GM19239 (cell line): ENCODE measurements around the gene TCF12.
"Not testable (repeated sequence)": the region's sequence is repeated elsewhere in the genome, so short reads cannot be mapped to it uniquely, and the experiment has no call there.

Experiments
- DNase-seq: peaks from one replicate; pipeline ENCODE4 v3.0.0; 2011; ENCODE audit warnings: low spot score; ENCODE audit not compliant: insufficient read length
- FAIRE-seq: peaks from 2 replicates; lab custom pipeline; 2011; peaks lifted over from hg19 to GRCh38; lab: Jason Lieb, UNC

Gene TCF12

GRCh38 chr15:56913670-56914069, 4.8 kb upstream of the TCF12 start:
- FAIRE-seq, result no peak
- DNase-seq, result no peak

- no peak for DNase-seq
These were observed 2.6 kb upstream of the TCF12 start for GRCh38 chr15:56915888-56916287.

GRCh38 chr15:56916825-56917477, 1.5 kb upstream of the TCF12 start:
- no peak for DNase-seq
- FAIRE-seq, result no peak

More at GRCh38 chr15:56915888-56916287, 2.6 kb upstream of the TCF12 start:
- FAIRE-seq, result no peak

- DNase-seq, result no peak
- no peak for FAIRE-seq
These were observed 795 bp upstream of the TCF12 start for GRCh38 chr15:56917652-56918045.

GRCh38 chr15:56919031-56919608, 676 bp downstream of the TCF12 start:
- DNase-seq (peak; percentile 62), FAIRE-seq (no peak)

- DNase-seq, result peak; percentile 20
These were observed 1.3 kb downstream of the TCF12 start for GRCh38 chr15:56919609-56920366.

GRCh38 chr15:56920367-56920627, 1.9 kb downstream of the TCF12 start:
- DNase-seq, result no peak
- peak; percentile 59 for FAIRE-seq

More at GRCh38 chr15:56919609-56920366, 1.3 kb downstream of the TCF12 start:
- peak; percentile 67 for FAIRE-seq

- DNase-seq (no peak), FAIRE-seq (no peak)
These were observed 4.7 kb downstream of the TCF12 start for GRCh38 chr15:56923174-56923591.

- DNase-seq, result no peak
- no peak for FAIRE-seq
These were observed 9.4 kb downstream of the TCF12 start for GRCh38 chr15:56927816-56928215.

GRCh38 chr15:56929399-56929798, 11.0 kb downstream of the TCF12 start:
- no peak for DNase-seq
- no peak for FAIRE-seq

- FAIRE-seq, result no peak
- no peak for DNase-seq
These were observed 11.5 kb downstream of the TCF12 start for GRCh38 chr15:56929933-56930332.

- no peak for FAIRE-seq
- DNase-seq, result no peak
These were observed 12.3 kb downstream of the TCF12 start for GRCh38 chr15:56930669-56931313.

- no peak for DNase-seq
- peak; percentile 18 for FAIRE-seq
These were observed 13.4 kb downstream of the TCF12 start for GRCh38 chr15:56931639-56932508.

- not testable (repeated sequence) for DNase-seq, FAIRE-seq
These were observed 14.0 kb downstream of the TCF12 start for GRCh38 chr15:56932509-56932868.

- FAIRE-seq (no peak), DNase-seq (no peak)
These were observed 15.0 kb downstream of the TCF12 start for GRCh38 chr15:56933410-56933809.

- no peak for FAIRE-seq
- no peak for DNase-seq
These were observed 15.4 kb downstream of the TCF12 start for GRCh38 chr15:56933811-56934210.

- FAIRE-seq, result no peak
These were observed 15.8 kb downstream of the TCF12 start for GRCh38 chr15:56934269-56934668.

GRCh38 chr15:56936929-56937328, 18.5 kb downstream of the TCF12 start:
- DNase-seq (no peak), FAIRE-seq (no peak)

More at GRCh38 chr15:56934269-56934668, 15.8 kb downstream of the TCF12 start:
- no peak for DNase-seq

- DNase-seq, result no peak
- no peak for FAIRE-seq
These were observed 20.8 kb downstream of the TCF12 start for GRCh38 chr15:56939257-56939656.

GRCh38 chr15:56940388-56940787, 21.9 kb downstream of the TCF12 start:
- FAIRE-seq (no peak), DNase-seq (no peak)
